CD4-positive, alpha-beta T cell (primary cell): ENCODE results near the gene VGLL4. TPM values are rescaled to one million over a fixed set of nuclear protein-coding genes. Genes with fewer than 3 reads are reported as not detected.
A peak's percentile ranks its signal among the peaks of the same experiment; 100 is the strongest.

Experiments used
- ATAC-seq: fragments of 200-7000 bp; cut with Tn5 transposase; one replicate; pipeline ENCODE4 v1.10.0; 2022; ENCODE audit warnings: mild to moderate bottlenecking; ENCODE audit not compliant: poor library complexity
- CTCF ChIA-PET: fragments of 350-600 bp; sonication (Branson Sonifier 250); formaldehyde crosslinking; loops from one replicate; lab custom pipeline; 2021; ENCODE audit warnings: antibody characterized with exemption, inconsistent platforms; lab: Charles Lee
- POLR2A ChIA-PET: fragments of 350-600 bp; sonication (Branson Sonifier 250); formaldehyde crosslinking; loops from one replicate; lab custom pipeline; 2021; ENCODE audit warnings: antibody characterized with exemption, inconsistent platforms; lab: Charles Lee
- DNase-seq, 14 experiments: peaks; one replicate each; pipeline ENCODE4 v3.0.0-alpha.2; 2013 to 2020; ENCODE audit warnings: mixed read lengths in 2 of 14
- H3K27ac ChIP-seq, 2 donors: one replicate each; pipeline versions ENCODE4 v1.5.1 to v1.7.0; 2013; ENCODE audit warnings: low read length in 2 of 2, low read depth in 1 of 2, mild to moderate bottlenecking in 1 of 2
- H3K27me3 ChIP-seq, 2 experiments: 1 replicate in 1 of 2; 2 replicates in 1 of 2; pipeline versions ENCODE4 v1.6.1 to v1.7.0; 2013; ENCODE audit warnings: low read length in 2 of 2, control low read depth in 1 of 2, mild to moderate bottlenecking in 1 of 2, moderate library complexity in 1 of 2; ENCODE audit not compliant: insufficient read depth in 2 of 2, control insufficient read depth in 1 of 2
- H3K36me3 ChIP-seq: one replicate; pipeline ENCODE4 v1.6.1; 2013; ENCODE audit warnings: low read length, control low read depth; ENCODE audit not compliant: insufficient read depth
- H3K4me1 ChIP-seq: one replicate; pipeline ENCODE4 v1.6.1; 2013; ENCODE audit warnings: low read length, control low read depth; ENCODE audit not compliant: insufficient read depth
- H3K4me3 ChIP-seq: one replicate; pipeline ENCODE4 v1.5.1; 2013; ENCODE audit warnings: mild to moderate bottlenecking, low read length, moderate library complexity
- H3K9me3 ChIP-seq, 2 experiments: 1 replicate in 1 of 2; 2 replicates in 1 of 2; pipeline versions ENCODE4 v1.6.1 to v1.7.0; 2013; ENCODE audit warnings: low read length in 2 of 2, mild to moderate bottlenecking in 2 of 2, control low read depth in 1 of 2, moderate library complexity in 1 of 2; ENCODE audit not compliant: control insufficient read depth in 1 of 2, insufficient read depth in 1 of 2
- H3K27ac Mint-ChIP-seq: one replicate; pipeline ENCODE4 v1.8.0; 2020; ENCODE audit warnings: mixed read lengths
- H3K27me3 Mint-ChIP-seq: one replicate; pipeline ENCODE4 v1.8.0; 2021; ENCODE audit warnings: mixed read lengths
- H3K36me3 Mint-ChIP-seq: one replicate; pipeline ENCODE4 v1.8.0; 2021; ENCODE audit warnings: low read depth, mixed read lengths
- H3K4me1 Mint-ChIP-seq: one replicate; pipeline ENCODE4 v1.8.0; 2021; ENCODE audit warnings: low read depth, mixed read lengths
- H3K4me3 Mint-ChIP-seq: one replicate; pipeline ENCODE4 v1.8.0; 2020; ENCODE audit warnings: mild to moderate bottlenecking, mixed read lengths
- H3K9me3 Mint-ChIP-seq: one replicate; pipeline ENCODE4 v1.8.0; 2020; ENCODE audit warnings: mixed read lengths
- intact Hi-C, 2 experiments: fragments of 100-400 bp; cut with DNase I in 1 of 2; cut with micrococcal nuclease in 1 of 2; formaldehyde crosslinking; loops; one replicate each; pipeline versions ENCODE4 v1.15.1 to v1.9.0; 2023 to 2025; cut with DNase I, micrococcal nuclease
- total RNA-seq, 174 experiments: library from RNA in 2 of 174; stranded (reverse) in 2 of 174; gene quantifications; one replicate each; pipeline ENCODE4 v1.2.3 and lab custom pipeline; 2021 to 2026
- TF ChIP-seq, protein P1 (sequence below): fragments of 200-600 bp; IDR thresholded peaks from one replicate; pipeline ENCODE4 v1.8.0; 2022; ENCODE audit warnings: antibody characterized with exemption, mild to moderate bottlenecking

The VGLL4 gene
- total RNA-seq, 2 experiments from 2014 or later, result 10.5 to 11.3 TPM

- H3K9me3 ChIP-seq, result peaks cover 0 to 9% of the 10 kb centered on the region in 2 experiments
- Mint-ChIP-seq H3K27me3 (no peaks in the 10 kb centered on the region), H3K27ac (no peak overlapping the region), H3K9me3 (no peaks in the 10 kb centered on the region), H3K36me3 (peaks cover 51% of the 10 kb centered on the region), H3K4me3 (no peak overlapping the region), H3K4me1 (no peaks in the 10 kb centered on the region)
- H3K36me3 ChIP-seq, result peaks cover 40% of the 10 kb centered on the region
- H3K4me3 ChIP-seq, result no peak overlapping the region
- POLR2A ChIA-PET, result no interaction called here
- DNase-seq, result no peak
- TF ChIP-seq, protein P1, sequence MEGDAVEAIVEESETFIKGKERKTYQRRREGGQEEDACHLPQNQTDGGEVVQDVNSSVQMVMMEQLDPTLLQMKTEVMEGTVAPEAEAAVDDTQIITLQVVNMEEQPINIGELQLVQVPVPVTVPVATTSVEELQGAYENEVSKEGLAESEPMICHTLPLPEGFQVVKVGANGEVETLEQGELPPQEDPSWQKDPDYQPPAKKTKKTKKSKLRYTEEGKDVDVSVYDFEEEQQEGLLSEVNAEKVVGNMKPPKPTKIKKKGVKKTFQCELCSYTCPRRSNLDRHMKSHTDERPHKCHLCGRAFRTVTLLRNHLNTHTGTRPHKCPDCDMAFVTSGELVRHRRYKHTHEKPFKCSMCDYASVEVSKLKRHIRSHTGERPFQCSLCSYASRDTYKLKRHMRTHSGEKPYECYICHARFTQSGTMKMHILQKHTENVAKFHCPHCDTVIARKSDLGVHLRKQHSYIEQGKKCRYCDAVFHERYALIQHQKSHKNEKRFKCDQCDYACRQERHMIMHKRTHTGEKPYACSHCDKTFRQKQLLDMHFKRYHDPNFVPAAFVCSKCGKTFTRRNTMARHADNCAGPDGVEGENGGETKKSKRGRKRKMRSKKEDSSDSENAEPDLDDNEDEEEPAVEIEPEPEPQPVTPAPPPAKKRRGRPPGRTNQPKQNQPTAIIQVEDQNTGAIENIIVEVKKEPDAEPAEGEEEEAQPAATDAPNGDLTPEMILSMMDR, result no peak
- CTCF ChIA-PET, result no interaction called here
- no peak overlapping the region for H3K27ac ChIP-seq
- H3K4me1 ChIP-seq, result no peaks in the 10 kb centered on the region
- intact Hi-C loops, result no loop called here
- no peaks in the 10 kb centered on the region for H3K27me3 ChIP-seq
- no peak for ATAC-seq
Observed at GRCh38 chr3:11553436-11554235, 90.1 kb downstream of the VGLL4 start.

GRCh38 chr3:11552289-11553264 is 91.1 kb downstream of the VGLL4 start:
- H3K27ac Mint-ChIP-seq, result no peak overlapping the region
- no peaks in the 10 kb centered on the region for H3K4me1 ChIP-seq
- TF ChIP-seq, protein P1, result no peak

DNA sequence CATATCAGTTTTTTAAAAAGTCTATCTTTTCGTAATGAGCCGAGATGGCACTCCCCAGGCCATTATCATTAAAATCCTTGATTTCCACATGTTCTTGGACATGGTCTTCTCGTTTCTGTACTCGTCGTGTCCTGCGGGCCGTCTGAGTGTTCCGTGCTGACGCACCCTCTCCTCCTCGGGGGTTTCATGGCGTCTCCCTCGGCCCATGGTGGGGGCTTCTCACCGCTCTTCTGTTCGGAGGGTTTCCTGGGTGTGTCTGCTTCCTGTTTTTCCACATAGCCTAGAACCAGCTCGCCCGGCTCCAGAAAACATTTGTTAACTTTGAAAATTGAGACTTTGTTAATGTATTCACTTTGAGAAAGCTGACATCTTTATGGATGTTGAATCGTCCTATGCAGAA is 92.7 kb downstream of the VGLL4 start:
- Histone ChIP-seq H3K4me1 (no peaks in the 10 kb centered on the region), H3K4me3 (no peak overlapping the region), H3K9me3 (peaks cover 0 to 13% of the 10 kb centered on the region in 2 experiments), H3K27me3 (no peaks in the 10 kb centered on the region), H3K36me3 (peaks cover 19% of the 10 kb centered on the region), H3K27ac (no peak overlapping the region)
- DNase-seq (no peak), ATAC-seq (no peak)
- no peaks in the 10 kb centered on the region for H3K27me3 Mint-ChIP-seq
- no peaks in the 10 kb centered on the region for H3K4me1 Mint-ChIP-seq
- TF ChIP-seq, protein P1, result no peak
- no peak overlapping the region for H3K4me3 Mint-ChIP-seq
- CTCF ChIA-PET, result no interaction called here
- POLR2A ChIA-PET, result no interaction called here
- H3K36me3 Mint-ChIP-seq, result peaks cover 33% of the 10 kb centered on the region
- H3K27ac Mint-ChIP-seq, result peak overlapping the region; percentile 13
- intact Hi-C loops, result no loop called here
- H3K9me3 Mint-ChIP-seq, result no peaks in the 10 kb centered on the region

More at GRCh38 chr3:11552289-11553264, 91.1 kb downstream of the VGLL4 start:
- ATAC-seq (no peak), DNase-seq (no peak)
- ChIA-PET CTCF (no interaction called here), POLR2A (no interaction called here)
- Histone ChIP-seq H3K4me3 (no peak overlapping the region), H3K9me3 (peaks cover 0 to 9% of the 10 kb centered on the region in 2 experiments), H3K36me3 (peaks cover 32% of the 10 kb centered on the region), H3K27ac (no peak overlapping the region), H3K27me3 (no peaks in the 10 kb centered on the region)
- H3K9me3 Mint-ChIP-seq, result no peaks in the 10 kb centered on the region
- H3K4me1 Mint-ChIP-seq, result no peaks in the 10 kb centered on the region
- peaks cover 44% of the 10 kb centered on the region for H3K36me3 Mint-ChIP-seq
- no peak overlapping the region for H3K4me3 Mint-ChIP-seq
- no peaks in the 10 kb centered on the region for H3K27me3 Mint-ChIP-seq
- intact Hi-C loops, result no loop called here
